Measurements from ENCODE around the gene DOCK4. TPM values are rescaled to one million over a fixed set of nuclear protein-coding genes. Genes with fewer than 3 reads are reported as not detected.

The DOCK4 gene
- total RNA-seq, 4 donors from 2014 or later, result 8.2 to 9.0 (median 8.6) TPM

DNA sequence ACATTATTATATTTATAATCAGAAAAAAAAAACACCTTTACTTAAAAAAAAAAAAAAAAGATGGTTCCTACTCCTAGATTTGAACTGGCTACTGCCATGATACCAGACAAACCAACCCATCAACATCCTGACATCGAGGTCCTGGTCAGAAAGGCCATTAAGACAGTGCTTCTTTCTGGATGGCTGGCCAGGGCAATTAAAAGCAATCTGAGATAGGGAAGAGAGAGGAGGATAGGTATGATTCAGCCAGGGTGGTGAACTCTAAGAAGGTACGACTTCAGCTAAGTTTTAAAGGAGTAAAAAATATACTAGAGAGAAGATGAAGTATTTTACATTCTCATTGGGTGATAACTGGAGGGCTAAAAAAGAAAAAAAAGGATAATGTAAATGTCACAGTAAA lies 139.0 kb downstream of the DOCK4 start:
- 48 to 68% methylated on average over 2 of the region's 2 CpGs for WGBS, 2 donors
- no peak for TF ChIP-seq POLR2A (IDR thresholded peaks at IDR 0.05)
- TF ChIP-seq, protein P1, sequence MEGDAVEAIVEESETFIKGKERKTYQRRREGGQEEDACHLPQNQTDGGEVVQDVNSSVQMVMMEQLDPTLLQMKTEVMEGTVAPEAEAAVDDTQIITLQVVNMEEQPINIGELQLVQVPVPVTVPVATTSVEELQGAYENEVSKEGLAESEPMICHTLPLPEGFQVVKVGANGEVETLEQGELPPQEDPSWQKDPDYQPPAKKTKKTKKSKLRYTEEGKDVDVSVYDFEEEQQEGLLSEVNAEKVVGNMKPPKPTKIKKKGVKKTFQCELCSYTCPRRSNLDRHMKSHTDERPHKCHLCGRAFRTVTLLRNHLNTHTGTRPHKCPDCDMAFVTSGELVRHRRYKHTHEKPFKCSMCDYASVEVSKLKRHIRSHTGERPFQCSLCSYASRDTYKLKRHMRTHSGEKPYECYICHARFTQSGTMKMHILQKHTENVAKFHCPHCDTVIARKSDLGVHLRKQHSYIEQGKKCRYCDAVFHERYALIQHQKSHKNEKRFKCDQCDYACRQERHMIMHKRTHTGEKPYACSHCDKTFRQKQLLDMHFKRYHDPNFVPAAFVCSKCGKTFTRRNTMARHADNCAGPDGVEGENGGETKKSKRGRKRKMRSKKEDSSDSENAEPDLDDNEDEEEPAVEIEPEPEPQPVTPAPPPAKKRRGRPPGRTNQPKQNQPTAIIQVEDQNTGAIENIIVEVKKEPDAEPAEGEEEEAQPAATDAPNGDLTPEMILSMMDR (IDR thresholded peaks at IDR 0.05), result no peak
- H3K4me3 ChIP-seq (ENCODE audit: low read depth, poor library complexity, severe bottlenecking), result no peak overlapping the region
- no peak for DNase-seq (ENCODE audit: low spot score in 2 of 2)
- intact Hi-C loops (cut with DNase I; ENCODE audit: low total_unique reads), result no loop called here

DNA sequence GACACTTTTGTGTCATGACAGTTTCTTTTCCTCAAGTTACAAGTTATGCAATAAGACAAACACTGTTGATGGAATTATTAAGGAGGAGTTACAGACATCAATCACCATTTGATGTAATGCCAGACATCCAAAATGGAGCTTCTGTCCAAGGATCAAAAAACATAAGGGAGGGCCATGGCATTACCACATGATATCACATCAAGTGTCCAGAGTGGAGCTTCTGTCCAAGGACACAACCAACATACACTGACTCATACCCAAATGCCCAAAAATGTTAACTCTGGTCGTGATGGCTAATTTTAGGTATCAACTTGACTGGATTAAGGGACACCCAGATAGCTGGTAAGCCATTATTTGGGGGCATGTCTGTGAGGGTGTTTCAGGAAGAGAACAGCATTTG lies 140.4 kb downstream of the DOCK4 start:
- intact Hi-C loops (cut with DNase I; ENCODE audit: low total_unique reads), result no loop called here
- DNase-seq (ENCODE audit: low spot score in 2 of 2), result no peak
- 68 to 89% methylated on average over 1 of the region's 1 CpG for WGBS, 2 donors
- TF ChIP-seq, protein P1 (IDR thresholded peaks at IDR 0.05), result no peak
- no peak for TF ChIP-seq POLR2A (IDR thresholded peaks at IDR 0.05)
- H3K4me3 ChIP-seq (ENCODE audit: low read depth, poor library complexity, severe bottlenecking), result no peak overlapping the region

DNA sequence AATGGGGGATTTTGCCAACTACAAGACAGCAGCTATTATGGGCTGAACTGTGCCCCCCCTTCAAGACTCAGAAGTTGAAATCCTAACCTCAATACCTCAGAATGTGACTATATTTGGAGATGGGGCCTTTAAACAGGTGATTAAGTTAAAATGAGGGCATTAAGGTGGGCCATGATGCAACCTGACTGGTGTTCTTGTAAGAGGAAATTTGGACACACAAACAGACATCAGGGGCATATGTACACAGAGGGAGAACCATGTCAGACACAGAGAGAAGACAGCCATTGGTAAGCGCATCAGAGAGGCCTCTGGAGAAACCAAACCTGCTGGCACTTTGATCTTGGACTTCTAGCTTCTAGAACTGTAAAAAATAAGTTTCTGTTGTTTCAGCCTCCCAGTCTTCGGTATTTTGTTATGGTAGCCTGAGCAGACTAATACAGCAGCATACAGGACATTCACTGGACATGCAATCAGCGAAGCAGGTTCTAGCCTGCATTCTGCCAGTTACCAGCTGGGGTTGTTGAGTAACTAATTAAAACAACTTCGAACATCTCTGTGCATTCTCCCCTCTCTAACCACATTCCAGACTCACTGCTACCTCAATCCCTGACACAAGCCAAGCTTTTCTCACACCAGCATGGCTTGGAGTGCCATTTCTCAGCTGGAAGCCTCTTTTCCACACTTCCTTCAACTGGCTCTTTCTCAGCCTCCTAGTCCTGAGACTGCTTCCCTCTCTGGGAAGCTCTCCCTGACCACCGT lies 141.4 kb downstream of the DOCK4 start:
- 95 to 98% methylated on average over 5 of the region's 5 CpGs for WGBS, 2 donors
- intact Hi-C loops (cut with DNase I; ENCODE audit: low total_unique reads), result no loop called here
- DNase-seq (ENCODE audit: low spot score in 2 of 2), result no peak
- H3K4me3 ChIP-seq (ENCODE audit: low read depth, poor library complexity, severe bottlenecking), result no peak overlapping the region
- TF ChIP-seq POLR2A (IDR thresholded peaks at IDR 0.05), result no peak
- TF ChIP-seq, protein P1 (IDR thresholded peaks at IDR 0.05), result no peak

DNA sequence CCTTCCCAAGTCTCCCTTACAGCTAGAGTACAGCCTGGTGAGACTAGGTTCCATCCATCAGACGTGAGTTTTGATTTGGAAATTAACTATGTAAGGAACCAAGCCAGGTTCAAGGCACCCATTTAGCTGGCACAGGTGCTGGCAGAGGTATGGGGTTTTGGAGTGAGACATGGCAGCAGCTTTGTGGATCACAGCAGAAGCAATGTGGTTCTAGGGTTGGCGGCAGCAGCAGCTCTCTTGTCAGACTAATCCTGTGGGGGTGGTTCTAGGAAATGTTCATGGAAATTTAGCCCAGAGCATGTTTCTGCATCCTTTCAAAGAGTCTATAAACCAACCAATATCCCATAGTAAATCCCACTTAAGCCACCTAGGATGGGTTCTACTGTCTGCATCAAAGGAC lies 142.2 kb downstream of the DOCK4 start:
- 90 to 93% methylated on average over 2 of the region's 2 CpGs for WGBS, 2 donors
- intact Hi-C loops (cut with DNase I; ENCODE audit: low total_unique reads), result no loop called here
- H3K4me3 ChIP-seq (ENCODE audit: low read depth, poor library complexity, severe bottlenecking), result no peak overlapping the region
- TF ChIP-seq, protein P1 (IDR thresholded peaks at IDR 0.05), result no peak
- no peak for TF ChIP-seq POLR2A (IDR thresholded peaks at IDR 0.05)
- no peak for DNase-seq (ENCODE audit: low spot score in 2 of 2)

DNA sequence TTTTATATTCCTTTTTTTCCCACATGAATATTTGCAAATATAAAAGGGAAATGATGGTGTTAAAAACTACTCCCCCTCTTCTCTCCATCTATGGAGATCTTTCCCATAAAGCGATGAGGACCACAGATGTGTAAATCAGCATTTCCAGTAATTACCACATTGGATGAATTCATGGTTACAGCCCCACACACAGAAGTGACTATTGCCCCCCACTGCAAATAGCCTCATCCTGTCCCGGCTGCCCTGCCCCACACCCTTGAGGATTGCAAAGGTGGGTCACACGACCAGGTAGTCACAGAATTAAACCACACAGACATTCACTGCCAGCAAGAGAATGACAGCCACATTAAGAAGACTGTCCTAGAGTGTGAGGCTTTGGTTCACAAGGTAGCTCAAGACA lies 145.1 kb downstream of the DOCK4 start:
- intact Hi-C loops (cut with DNase I; ENCODE audit: low total_unique reads), result no loop called here
- H3K4me3 ChIP-seq (ENCODE audit: low read depth, poor library complexity, severe bottlenecking), result no peak overlapping the region
- DNase-seq (ENCODE audit: low spot score in 2 of 2), result no peak
- WGBS, 2 donors, result 88 to 94% methylated on average over 3 of the region's 3 CpGs
- TF ChIP-seq, protein P1 (IDR thresholded peaks at IDR 0.05), result no peak
- no peak for TF ChIP-seq POLR2A (IDR thresholded peaks at IDR 0.05)

DNA sequence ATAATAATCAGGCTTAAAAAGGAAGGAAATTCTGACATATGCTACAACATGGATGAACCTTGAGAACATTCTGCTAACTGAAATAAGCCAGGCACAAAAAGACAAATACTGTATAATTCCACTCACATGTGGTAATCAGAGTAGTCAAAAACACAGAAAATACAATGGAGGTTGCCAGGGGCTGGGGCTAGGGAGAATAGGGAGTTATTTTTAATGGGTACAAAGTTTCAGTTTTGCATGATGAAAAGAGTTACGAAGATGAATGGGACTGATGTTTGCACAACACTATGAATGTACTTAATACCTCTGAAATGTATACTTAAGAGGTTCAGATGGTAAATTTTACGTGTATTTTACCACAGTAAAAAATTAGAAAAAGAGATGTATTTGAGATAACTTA lies 145.6 kb downstream of the DOCK4 start:
- 82 to 83% methylated on average over 2 of the region's 2 CpGs for WGBS, 2 donors
- intact Hi-C loops (cut with DNase I; ENCODE audit: low total_unique reads), result no loop called here
- TF ChIP-seq POLR2A (IDR thresholded peaks at IDR 0.05), result no peak
- TF ChIP-seq, protein P1 (IDR thresholded peaks at IDR 0.05), result no peak
- no peak overlapping the region for H3K4me3 ChIP-seq (ENCODE audit: low read depth, poor library complexity, severe bottlenecking)
- DNase-seq (ENCODE audit: low spot score in 2 of 2), result no peak
